H9 (cell line): Measurements from ENCODE around the gene STAMBP. TPM values are rescaled to one million over a fixed set of nuclear protein-coding genes. Genes with fewer than 3 reads are reported as not detected.

Experiments used
- DNase-seq: peaks from one replicate; pipeline ENCODE4 v3.0.0-alpha.2; 2017
- H2AFZ ChIP-seq: one replicate; pipeline ENCODE4 v1.6.1; 2013; ENCODE audit warnings: mild to moderate bottlenecking, low read length, control low read depth, moderate library complexity
- H2AK5ac ChIP-seq: 2 replicates; pipeline ENCODE4 v1.6.1; 2013; ENCODE audit warnings: low read length, control low read depth, mixed read lengths; ENCODE audit not compliant: insufficient read length
- H2BK120ac ChIP-seq: one replicate; pipeline ENCODE4 v1.6.1; 2013; ENCODE audit warnings: low read depth, mild to moderate bottlenecking, low read length, control low read depth, inconsistent platforms; ENCODE audit not compliant: poor library complexity, severe bottlenecking
- H2BK12ac ChIP-seq: 2 replicates; pipeline ENCODE4 v1.6.1; 2013; ENCODE audit warnings: low read length, control low read depth, mixed read lengths, low read depth; ENCODE audit not compliant: insufficient read length
- H2BK15ac ChIP-seq: 2 replicates; pipeline ENCODE4 v1.6.1; 2013; ENCODE audit warnings: low read depth, low read length, control low read depth
- H2BK20ac ChIP-seq: one replicate; pipeline ENCODE4 v1.6.1; 2013; ENCODE audit warnings: low read depth, mild to moderate bottlenecking, low read length, control low read depth, inconsistent platforms; ENCODE audit not compliant: poor library complexity, severe bottlenecking
- H2BK5ac ChIP-seq: 2 replicates; pipeline ENCODE4 v1.6.1; 2013; ENCODE audit warnings: low read length, control low read depth, mixed read lengths; ENCODE audit not compliant: insufficient read length
- H3K14ac ChIP-seq: 2 replicates; pipeline ENCODE4 v1.6.1; 2013; ENCODE audit warnings: low read length, control low read depth; ENCODE audit not compliant: insufficient read depth
- H3K18ac ChIP-seq: 2 replicates; pipeline ENCODE4 v1.6.1; 2013; ENCODE audit warnings: low read depth, mild to moderate bottlenecking, mixed read lengths, low read length, control low read depth; ENCODE audit not compliant: insufficient read length
- H3K23ac ChIP-seq: 2 replicates; pipeline ENCODE4 v1.6.1; 2013; ENCODE audit warnings: low read length, control low read depth, mixed read lengths, low read depth; ENCODE audit not compliant: insufficient read length
- H3K23me2 ChIP-seq: 2 replicates; pipeline ENCODE4 v1.6.1; 2013; ENCODE audit warnings: low read depth, mild to moderate bottlenecking, mixed read lengths, low read length, control low read depth; ENCODE audit not compliant: insufficient read length, poor library complexity, severe bottlenecking
- H3K27ac ChIP-seq: 2 replicates; pipeline ENCODE4 v1.5.1; 2013; ENCODE audit warnings: low read length, control low read depth, mixed read lengths, low read depth; ENCODE audit not compliant: insufficient read length
- H3K27me3 ChIP-seq: 2 replicates; pipeline ENCODE4 v1.6.1; 2013; ENCODE audit warnings: low read length, control low read depth, inconsistent platforms; ENCODE audit not compliant: insufficient read depth
- H3K4ac ChIP-seq: 2 replicates; pipeline ENCODE4 v1.6.1; 2013; ENCODE audit warnings: low read depth, mild to moderate bottlenecking, control low read depth, inconsistent platforms, low read length, moderate library complexity
- H3K4me1 ChIP-seq: 2 replicates; pipeline ENCODE4 v1.6.1; 2013; ENCODE audit warnings: low read length, control low read depth, inconsistent platforms; ENCODE audit not compliant: insufficient read depth
- H3K4me2 ChIP-seq: 2 replicates; pipeline ENCODE4 v1.6.1; 2013; ENCODE audit warnings: low read length, control low read depth, mixed read lengths; ENCODE audit not compliant: insufficient read length, insufficient read depth
- H3K56ac ChIP-seq: 2 replicates; pipeline ENCODE4 v1.6.1; 2013; ENCODE audit warnings: low read depth, mild to moderate bottlenecking, mixed read lengths, low read length, control low read depth; ENCODE audit not compliant: insufficient read length
- H3K79me1 ChIP-seq: 2 replicates; pipeline ENCODE4 v1.6.1; 2013; ENCODE audit warnings: low read depth, mild to moderate bottlenecking, moderate library complexity, low read length, control low read depth, inconsistent platforms; ENCODE audit not compliant: insufficient read depth, poor library complexity, severe bottlenecking
- H3K79me2 ChIP-seq: 2 replicates; pipeline ENCODE4 v1.6.1; 2013; ENCODE audit warnings: low read length, control low read depth, inconsistent platforms; ENCODE audit not compliant: insufficient read depth
- H3K9ac ChIP-seq: 2 replicates; pipeline ENCODE4 v1.6.1; 2013; ENCODE audit warnings: low read length, control low read depth, mixed read lengths; ENCODE audit not compliant: insufficient read length; ENCODE audit errors: extremely low read depth
- H3K9me3 ChIP-seq: one replicate; pipeline ENCODE4 v1.6.1; 2013; ENCODE audit warnings: low read depth, low read length, inconsistent platforms; ENCODE audit not compliant: control insufficient read depth
- H3T11ph ChIP-seq: one replicate; pipeline ENCODE4 v1.6.1; 2013; ENCODE audit warnings: mild to moderate bottlenecking, low read length, control low read depth, inconsistent platforms
- H4K20me1 ChIP-seq: one replicate; pipeline ENCODE4 v1.6.1; 2013; ENCODE audit not compliant: control insufficient read depth, insufficient read length, insufficient read depth
- H4K5ac ChIP-seq: 2 replicates; pipeline ENCODE4 v1.6.1; 2013; ENCODE audit warnings: low read depth, mild to moderate bottlenecking, mixed read lengths, low read length, control low read depth; ENCODE audit not compliant: insufficient read length
- H4K8ac ChIP-seq: replicated peaks from 2 replicates; pipeline ENCODE4 v1.6.1; 2013; ENCODE audit warnings: low read length, control low read depth, mixed read lengths, low read depth; ENCODE audit not compliant: insufficient read length
- H4K91ac ChIP-seq: 2 replicates; pipeline ENCODE4 v1.6.1; 2013; ENCODE audit warnings: low read depth, mild to moderate bottlenecking, moderate library complexity, mixed read lengths, low read length, control low read depth; ENCODE audit not compliant: insufficient read length
- H3K27ac Mint-ChIP-seq, 3 experiments: 2 replicates in 2 of 3; 3 replicates in 1 of 3; pipeline ENCODE4 v1.8.0; 2020 to 2021; ENCODE audit warnings: mixed read lengths in 3 of 3, mild to moderate bottlenecking in 1 of 3, moderate library complexity in 1 of 3
- H3K27me3 Mint-ChIP-seq: 2 replicates; pipeline ENCODE4 v1.8.0; 2021; ENCODE audit warnings: low read depth, mild to moderate bottlenecking, moderate library complexity, mixed read lengths
- H3K36me3 Mint-ChIP-seq, 3 experiments: 2 replicates in 2 of 3; 3 replicates in 1 of 3; pipeline ENCODE4 v1.8.0; 2020 to 2021; ENCODE audit warnings: low read depth in 3 of 3, mixed read lengths in 3 of 3; ENCODE audit not compliant: insufficient read depth in 1 of 3
- H3K4me1 Mint-ChIP-seq, 2 experiments: 2 replicates each; pipeline ENCODE4 v1.8.0; 2020; ENCODE audit warnings: mixed read lengths in 2 of 2
- H3K4me3 Mint-ChIP-seq, 2 experiments: 2 replicates in 1 of 2; 3 replicates in 1 of 2; pipeline ENCODE4 v1.8.0; 2020 to 2021; ENCODE audit warnings: mild to moderate bottlenecking in 2 of 2, mixed read lengths in 2 of 2, moderate library complexity in 1 of 2
- H3K9me3 Mint-ChIP-seq, 2 experiments: 2 replicates in 1 of 2; 3 replicates in 1 of 2; pipeline ENCODE4 v1.8.0; 2020; ENCODE audit warnings: mild to moderate bottlenecking in 2 of 2, mixed read lengths in 2 of 2, moderate library complexity in 1 of 2
- CTCF ChIP-seq: fragments of 200-600 bp; sonication (generic); conservative IDR thresholded peaks from 3 replicates; pipeline ENCODE4 v1.8.0; 2021; ENCODE audit warnings: antibody characterized with exemption, mild to moderate bottlenecking
- WGBS: extraction: QIAGEN DNeasy Blood & Tissue Kit; methylation state at CpG from one replicate; pipeline ENCODE4 v1.1.7; 2013; ENCODE audit warnings: missing lambda C conversion rate, low lambda C conversion rate, mixed read lengths; ENCODE audit not compliant: insufficient read length; ENCODE audit errors: extremely low coverage; 5-methylcytosine and 5-hydroxymethylcytosine counted together
- total RNA-seq: library from RNA; stranded (reverse); gene quantifications from 2 replicates; pipeline ENCODE4 v1.2.1, GENCODE V29; 2021

Gene STAMBP
- total RNA-seq, 1 experiment from 2014 or later, result 45.5 TPM

GRCh38 chr2:73779467-73780236 lies 49.1 kb upstream of the STAMBP start, which contains the start of gene DUSP11:
DUSP11 (minus strand) TSS chr2:73780103; CDS start chr2:73779974, 129 bp downstream.
- peak within 1 kb of the TSS; percentile 5 for H2BK5ac ChIP-seq
- TF ChIP-seq CTCF, result peak; percentile 89
- H3K4ac ChIP-seq, result no peak within 1 kb of the TSS
- H3K23ac ChIP-seq, result no peak within 1 kb of the TSS
- H3K9ac ChIP-seq, result peak within 1 kb of the TSS; percentile 93
- H2BK120ac ChIP-seq, result peak within 1 kb of the TSS; percentile 55
- Mint-ChIP-seq H3K9me3 (no peaks in the 10 kb centered on the region), H3K27ac (peak within 1 kb of the TSS; percentile 23 to 99 (median 96); a peak in 5 of 7 replicates), H3K4me3 (peak within 1 kb of the TSS; percentile 99), H3K36me3 (peaks cover 6 to 31% (median 22%) of the 10 kb centered on the region in 3 experiments; a peak in 6 of 7 replicates), H3K4me1 (peaks cover 9% of the 10 kb centered on the region in 2 experiments), H3K27me3 (no peaks in the 10 kb centered on the region; the same call in 1 of the 2 replicates)
- H2AK5ac ChIP-seq, result no peak within 1 kb of the TSS
- peak within 1 kb of the TSS; percentile 83 for H3K18ac ChIP-seq
- H3K4me1 ChIP-seq, result no peaks in the 10 kb centered on the region
- H2BK20ac ChIP-seq, result no peak within 1 kb of the TSS
- no peak within 1 kb of the TSS for H3K56ac ChIP-seq
- no peaks in the 10 kb centered on the region for H3K27me3 ChIP-seq
- H4K20me1 ChIP-seq, result no peaks in the 10 kb centered on the region
- peak within 1 kb of the TSS; percentile 81 for H4K5ac ChIP-seq
- H4K91ac ChIP-seq, result no peak within 1 kb of the TSS
- H2BK15ac ChIP-seq, result no peak within 1 kb of the TSS
- no peak within 1 kb of the TSS for H3K27ac ChIP-seq
- peak within 1 kb of the TSS; percentile 94 for H3K4me2 ChIP-seq
- no CpG with 5 or more reads among the region's 40 CpGs for WGBS
- H3K23me2 ChIP-seq, result peaks cover 4% of the 10 kb centered on the region
- H2BK12ac ChIP-seq, result no peak within 1 kb of the TSS
- no peak within 1 kb of the TSS for H4K8ac ChIP-seq
- DNase-seq, result peak; percentile 95
- H2AFZ ChIP-seq, result peak within 1 kb of the TSS; percentile 5
- H3K9me3 ChIP-seq, result no peaks in the 10 kb centered on the region
- peak within 1 kb of the TSS; percentile 93 for H3K14ac ChIP-seq
- no peak within 1 kb of the TSS for H3T11ph ChIP-seq
- H3K79me1 ChIP-seq, result no peaks in the 10 kb centered on the region
- H3K79me2 ChIP-seq, result no peaks in the 10 kb centered on the region; the same call in 1 of the 2 replicates
